ENCODE measurements around the gene MYO9B.

Gene MYO9B

DNA sequence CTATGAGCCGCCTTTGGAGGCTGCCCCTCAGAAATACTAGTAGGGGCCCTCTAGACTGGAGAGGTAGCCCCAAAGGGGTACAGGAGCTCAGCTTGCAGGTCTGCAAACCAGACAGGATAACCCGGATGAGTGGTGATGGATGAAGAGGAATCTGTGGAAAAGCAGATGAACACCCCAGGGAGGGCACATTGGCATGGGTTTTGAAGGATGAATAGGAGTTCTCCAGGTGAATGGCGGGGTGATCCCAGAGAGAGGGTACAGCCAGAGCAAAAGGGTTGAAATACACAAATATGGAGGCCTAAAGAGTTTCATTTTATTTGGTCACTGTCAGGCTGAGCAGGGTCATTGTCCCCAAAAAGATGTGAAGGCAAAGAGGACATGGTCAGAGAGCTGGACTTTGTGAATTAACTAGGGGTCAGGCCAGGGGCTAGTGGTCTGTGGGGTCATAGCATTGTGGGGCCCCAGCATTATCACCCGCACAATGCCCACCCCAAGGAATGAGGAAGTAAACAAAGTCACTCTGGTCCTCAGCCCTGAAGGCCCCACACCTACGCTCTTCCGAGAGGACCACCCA is 165.3 kb downstream of the MYO9B start:
- DNase-seq (ENCODE audit: low read depth) = no peak

DNA sequence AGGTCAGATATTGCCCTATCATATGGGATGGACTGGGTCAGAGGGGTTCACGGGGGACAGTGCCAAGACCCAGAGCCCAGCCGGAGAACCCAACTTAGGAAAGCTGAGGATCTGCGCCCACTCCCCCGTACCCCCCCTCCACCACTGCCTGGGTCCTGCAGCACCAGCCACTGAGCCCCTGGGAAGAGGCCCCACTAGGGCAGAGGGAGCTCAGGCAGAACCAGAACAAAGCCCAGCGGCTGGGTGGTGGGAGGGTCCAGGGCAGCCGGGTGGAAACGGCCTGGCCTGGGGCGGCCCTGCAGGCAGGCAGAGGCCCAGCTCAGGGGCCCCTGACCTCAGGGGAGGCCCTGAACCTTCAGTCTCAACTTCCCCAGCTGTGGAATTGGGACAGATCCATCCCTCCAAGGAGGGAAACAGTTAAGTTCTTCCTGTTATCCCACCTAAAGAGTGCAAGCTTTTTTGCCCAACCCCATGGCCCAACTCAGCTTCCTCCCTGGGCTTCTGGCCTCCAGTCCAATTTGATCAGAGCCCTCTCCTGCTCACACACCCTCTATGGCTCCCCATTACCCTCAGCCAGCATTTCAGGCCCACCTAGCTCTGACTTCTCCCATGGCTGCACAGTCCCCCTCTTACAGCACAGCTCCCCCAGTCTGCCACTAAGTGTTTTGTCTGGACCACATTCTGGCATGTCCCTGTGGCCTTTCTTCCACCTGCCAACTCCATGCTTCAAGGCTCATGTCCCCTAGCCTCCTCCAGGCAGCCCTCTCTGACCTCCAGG is 167.0 kb downstream of the MYO9B start:
- no peak for DNase-seq (ENCODE audit: low read depth)

DNA sequence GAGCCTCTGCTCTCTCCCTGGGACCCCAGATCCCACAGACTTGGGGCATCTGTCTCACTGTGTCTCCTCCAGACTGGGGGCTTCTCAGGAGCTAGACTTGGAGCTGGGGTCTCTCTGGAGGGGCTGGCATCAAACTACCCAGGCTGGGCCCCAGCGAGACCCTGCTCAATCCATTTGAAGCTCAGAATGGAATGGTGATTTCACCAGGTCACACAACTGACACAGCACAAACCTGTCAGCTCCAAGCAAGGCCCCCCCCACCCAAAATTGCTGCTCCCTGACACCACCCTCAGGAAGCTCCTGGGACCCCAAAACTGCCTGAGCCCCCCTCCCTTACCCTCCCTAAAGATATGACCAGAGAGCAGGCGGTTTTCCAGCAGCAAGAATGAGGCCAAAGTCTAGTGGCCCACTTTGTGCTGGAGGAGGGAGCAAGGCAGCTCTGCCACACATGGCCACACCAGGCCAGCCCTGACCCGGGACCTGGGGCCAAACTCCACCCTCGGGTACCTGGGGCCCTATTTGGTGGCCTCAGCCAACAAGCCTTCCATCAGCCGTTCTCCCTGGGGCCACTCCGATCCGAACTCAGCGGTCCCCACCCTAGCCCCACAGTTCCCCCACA is 167.7 kb downstream of the MYO9B start:
- DNase-seq (ENCODE audit: low read depth) = no peak

DNA sequence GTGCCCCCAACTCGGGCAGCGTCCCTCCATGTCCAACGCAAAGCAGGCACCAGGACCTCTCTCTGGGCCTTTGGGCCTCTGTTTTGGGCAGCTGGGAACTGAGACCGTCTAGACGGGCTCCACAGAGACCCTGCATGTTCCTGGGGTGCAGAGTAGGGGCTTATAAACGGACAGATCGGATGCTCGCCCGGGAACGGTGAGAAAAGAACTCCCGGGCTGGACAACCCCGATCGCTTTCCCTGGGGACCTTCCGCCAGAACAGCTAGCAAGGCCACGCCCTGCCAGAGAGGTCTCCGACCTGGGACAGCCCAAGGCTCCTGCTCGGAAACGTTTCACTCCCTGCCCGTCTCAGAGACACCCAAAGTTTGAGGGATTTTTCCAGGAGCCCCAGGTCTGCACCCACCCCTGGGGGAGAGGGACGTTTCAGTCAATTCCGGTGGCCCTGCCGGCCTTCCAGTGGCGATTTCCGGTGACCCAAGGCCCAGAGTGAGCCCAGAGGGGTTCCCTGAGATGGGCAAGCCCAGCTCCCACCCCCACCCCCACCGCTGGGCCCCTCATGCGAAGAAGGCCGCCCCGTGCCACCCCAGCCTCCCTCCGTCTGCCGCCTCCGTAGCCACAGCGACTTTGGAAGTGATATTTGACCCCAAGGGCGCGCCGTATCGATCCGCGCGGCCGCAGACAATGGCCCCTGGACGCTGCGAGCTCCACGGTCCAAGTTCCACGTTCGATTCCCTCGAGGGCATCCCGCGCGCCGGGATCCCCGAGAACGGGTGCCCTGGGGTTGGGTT is 168.4 kb downstream of the MYO9B start:
- no peak for DNase-seq (ENCODE audit: low read depth)

DNA sequence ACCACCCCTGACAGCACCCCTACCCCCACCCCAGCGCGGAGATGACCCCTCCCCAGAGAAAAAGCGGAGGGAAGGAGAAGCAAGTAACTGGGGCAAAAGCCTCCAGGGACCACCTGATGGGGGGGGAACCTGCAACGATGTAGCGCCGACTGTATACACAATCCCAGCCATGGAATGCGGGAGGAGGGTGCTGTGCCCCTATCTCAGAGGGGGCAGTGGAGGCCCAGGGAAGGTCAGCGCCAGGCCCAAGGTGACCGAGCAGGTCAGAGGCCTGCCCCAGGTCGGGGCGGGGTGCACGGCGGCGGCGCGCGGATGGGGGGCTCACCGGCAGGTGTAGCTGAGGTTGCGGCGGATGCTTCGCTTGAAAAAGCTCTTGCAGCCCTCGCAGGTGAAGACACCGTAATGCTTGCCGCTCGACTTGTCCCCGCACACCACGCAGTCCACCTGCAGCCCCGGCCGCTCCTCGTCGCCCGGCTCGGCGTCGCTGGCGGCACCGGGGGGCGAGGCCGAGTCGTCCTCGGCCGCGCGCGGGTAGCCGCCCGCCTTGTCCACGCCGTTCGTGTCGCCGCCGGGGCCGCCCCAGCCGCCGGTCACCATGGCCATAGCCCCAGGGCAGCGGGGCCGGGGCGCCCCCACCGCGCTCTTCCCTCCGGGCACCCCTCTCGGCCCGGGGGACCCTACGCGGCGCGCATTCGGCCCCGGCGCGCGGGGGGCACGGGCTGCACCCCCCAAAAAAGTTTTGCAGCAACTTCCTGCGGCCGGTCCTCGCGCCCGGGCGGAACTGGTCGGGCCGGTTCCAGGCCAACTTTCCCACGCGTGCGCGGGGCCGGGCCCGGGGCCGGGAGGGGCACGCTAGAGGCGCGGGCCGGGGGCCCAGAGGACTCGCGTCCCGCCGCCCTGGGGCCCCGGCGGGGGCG is 169.3 kb downstream of the MYO9B start:
- no peak for DNase-seq (ENCODE audit: low read depth)

DNA sequence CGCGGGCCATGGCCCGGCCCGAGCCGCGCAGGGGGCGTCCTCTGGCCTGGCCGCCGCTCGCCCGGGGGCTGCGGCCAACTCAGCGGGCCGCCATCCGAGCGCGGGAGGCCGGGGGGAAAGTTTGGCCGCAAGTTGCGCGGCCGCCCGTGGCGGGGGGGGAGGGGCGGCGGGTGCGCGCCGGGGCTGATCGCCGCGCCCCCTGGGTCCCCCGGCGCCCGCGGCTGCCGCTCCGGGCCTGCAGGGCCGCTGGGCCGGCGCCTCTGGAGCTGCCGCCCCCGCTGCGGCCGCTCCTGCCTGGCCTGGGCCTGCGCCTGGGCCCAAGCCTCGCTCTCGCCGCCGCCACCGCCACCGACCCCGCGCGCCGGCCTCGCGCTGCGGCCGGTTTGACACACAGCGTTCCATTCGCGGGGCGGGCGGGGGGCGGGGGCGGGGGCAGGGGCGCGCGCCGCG is 170.0 kb downstream of the MYO9B start, which contains the start of gene NR2F6:
TSS of gene NR2F6 (minus strand) at position 385 of the 450 bp plus-strand sequence. CDS start 699 bp downstream, outside the sequence.
- DNase-seq (ENCODE audit: low read depth) = no peak

DNA sequence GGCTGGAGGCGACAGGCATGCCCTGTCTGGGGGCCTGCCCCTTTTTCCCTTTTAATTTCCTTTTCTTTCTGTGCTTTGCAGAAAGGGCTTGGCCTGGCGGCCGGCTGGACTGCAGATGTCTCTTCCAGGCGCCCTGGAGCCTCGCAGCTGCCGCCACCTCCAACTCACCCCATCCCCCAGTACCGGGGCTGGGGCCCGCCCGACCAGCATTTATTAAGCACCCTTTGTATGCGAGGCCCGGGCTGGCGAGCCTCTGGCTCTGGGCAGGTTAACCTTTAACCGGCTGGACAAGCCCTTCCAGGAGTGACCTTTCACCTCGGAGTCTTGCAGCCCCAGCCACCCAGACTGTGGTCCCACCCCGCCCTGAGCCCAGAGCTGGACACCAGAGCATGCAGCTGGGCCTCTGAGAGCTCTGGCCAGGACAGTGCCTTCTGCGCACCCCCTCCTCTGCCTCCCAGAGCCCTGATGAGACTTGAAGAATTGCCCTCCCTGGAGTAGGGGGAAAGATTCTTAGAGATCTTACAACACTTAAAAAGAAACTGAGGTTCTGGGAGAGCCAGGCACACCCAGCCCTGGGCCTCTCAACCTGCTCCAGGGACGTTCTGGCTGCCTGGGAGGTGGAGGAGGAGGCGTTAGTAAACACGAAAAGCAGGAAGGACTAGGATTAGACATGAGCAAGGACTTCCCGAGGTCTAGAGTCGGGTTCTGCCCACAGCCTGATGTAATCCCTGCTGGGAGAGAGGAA is 171.3 kb downstream of the MYO9B start:
- no peak for DNase-seq (ENCODE audit: low read depth)

DNA sequence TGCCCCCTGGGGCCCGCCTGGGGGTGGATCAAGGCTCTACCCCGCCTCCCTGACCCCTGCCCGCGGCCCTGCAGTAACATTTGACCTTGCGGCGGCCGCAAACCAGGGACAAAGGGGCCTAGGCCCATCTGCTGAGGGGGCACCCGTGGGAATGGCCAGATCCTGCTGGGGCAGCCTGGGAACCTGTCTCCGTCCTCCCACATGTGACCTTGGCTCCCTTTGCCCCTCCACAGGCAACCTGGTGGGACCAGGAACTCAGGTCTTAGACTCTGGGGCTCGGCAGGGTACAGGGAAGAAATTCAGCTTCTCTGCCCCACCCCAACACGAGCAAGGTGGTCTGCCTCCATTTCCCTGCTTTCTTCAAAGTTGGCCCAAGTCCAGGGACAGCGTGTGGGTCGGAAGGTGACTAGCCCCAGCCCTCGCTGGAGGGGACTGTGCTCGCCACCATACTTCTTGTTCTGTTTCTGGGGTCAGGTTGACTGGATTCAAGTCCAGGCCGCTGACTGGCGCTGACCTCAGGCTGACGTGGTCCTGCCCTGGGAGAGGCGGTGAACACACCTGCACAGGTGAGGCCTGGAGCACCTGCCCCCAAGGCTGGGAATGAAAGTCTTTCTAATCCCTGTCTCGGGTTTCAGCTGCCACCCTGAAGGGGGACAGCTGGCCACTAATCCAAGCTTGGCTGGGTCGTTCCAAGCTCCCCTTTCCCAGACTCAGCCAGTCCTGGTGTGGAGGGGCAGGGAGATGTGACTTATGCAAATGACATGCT is 172.6 kb downstream of the MYO9B start:
- DNase-seq (ENCODE audit: low read depth) = no peak

DNA sequence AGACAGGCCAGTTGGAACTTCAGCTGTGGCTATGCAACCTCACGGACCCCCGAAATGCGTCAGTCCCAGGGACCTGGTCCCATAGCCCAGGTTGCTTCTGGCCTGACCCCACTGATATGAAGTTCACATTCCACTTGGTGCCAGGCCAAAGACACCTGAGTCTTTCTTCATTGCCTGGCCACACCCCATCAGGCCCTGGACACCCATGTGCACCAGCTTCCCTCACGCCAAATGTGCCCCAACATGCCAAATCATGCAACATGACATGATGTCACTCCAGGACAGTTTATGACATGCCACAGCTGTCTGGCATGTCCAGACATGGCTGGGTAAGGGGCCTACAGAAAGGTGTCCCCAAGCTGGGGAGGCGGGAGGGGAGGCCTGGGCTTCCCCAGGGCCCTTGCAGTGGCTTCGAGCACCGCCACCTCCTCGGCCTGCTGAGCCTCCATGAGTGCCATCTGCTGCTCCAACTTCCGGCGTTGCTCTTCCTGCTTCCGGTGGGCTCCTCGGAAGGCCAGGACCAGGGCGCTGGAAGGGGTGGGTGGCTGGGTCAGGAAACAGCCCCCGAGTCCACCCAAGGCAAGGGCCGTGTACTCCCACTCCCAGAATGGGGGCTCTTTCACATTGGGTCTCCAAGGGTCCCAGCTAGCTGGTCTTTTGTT is 174.4 kb downstream of the MYO9B start:
- no peak for DNase-seq (ENCODE audit: low read depth)

DNA sequence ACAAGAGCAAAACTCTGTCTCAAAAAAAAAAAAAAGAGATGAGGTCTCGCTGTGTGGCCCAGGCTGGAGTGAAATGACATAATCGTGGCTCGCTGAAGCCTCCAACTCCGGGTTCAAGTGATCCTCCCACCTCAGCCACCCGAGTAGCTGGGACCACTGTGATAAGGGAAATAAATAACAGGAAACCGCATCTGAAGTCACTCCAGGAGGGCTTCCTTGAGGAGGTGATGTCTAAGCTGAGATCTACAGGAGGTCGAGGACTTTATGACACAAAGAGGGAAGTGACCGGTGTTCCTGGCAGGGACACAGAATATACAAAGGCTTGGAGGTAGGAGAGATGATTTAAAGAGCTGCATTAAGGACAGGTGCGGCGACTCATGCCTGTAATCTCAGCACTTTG is 179.1 kb downstream of the MYO9B start:
- no peak for DNase-seq (ENCODE audit: low read depth)

DNA sequence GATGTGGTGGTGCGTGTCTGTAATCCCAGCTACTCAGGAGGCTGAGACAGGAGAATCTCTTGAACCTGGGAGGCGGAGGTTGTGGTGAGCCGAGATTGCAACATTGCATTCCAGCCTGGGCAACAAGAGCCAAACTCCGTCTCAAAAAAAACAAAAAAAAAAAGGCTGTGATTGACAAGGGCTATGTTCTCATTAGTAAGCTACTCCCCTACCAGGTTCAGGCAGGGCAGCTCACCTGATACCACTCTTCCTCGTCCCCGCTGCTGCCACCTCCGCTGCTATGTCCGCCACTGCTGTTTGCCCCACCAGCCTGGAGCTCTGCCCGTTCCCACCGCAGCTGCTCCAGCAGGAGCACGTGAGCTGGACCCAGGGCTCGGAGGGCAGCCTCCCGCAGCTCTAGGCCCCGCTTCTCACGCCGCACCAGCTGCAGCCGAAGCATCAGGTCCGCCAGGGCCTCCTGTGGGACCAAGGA is 179.6 kb downstream of the MYO9B start:
- DNase-seq (ENCODE audit: low read depth) = no peak

DNA sequence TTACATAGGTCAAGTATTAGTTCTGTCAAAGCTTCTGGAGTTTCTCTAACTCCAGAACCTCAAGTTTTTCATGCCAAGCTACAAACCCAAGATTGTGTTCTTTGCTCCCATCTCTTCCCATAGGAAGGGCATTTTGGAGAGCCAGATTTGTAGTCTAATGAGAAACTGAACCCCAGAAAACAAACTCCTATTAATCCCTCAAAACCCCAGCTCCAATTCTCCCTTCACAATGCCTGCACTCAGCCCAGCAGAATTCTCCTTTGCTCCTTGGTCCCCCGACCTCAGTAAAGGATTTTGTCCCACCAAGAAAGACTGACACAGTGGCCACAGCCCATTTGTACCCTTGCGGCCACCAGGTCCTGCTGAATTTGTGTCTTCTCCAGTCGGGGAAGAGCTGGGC is 180.6 kb downstream of the MYO9B start:
- DNase-seq (ENCODE audit: low read depth) = no peak

DNA sequence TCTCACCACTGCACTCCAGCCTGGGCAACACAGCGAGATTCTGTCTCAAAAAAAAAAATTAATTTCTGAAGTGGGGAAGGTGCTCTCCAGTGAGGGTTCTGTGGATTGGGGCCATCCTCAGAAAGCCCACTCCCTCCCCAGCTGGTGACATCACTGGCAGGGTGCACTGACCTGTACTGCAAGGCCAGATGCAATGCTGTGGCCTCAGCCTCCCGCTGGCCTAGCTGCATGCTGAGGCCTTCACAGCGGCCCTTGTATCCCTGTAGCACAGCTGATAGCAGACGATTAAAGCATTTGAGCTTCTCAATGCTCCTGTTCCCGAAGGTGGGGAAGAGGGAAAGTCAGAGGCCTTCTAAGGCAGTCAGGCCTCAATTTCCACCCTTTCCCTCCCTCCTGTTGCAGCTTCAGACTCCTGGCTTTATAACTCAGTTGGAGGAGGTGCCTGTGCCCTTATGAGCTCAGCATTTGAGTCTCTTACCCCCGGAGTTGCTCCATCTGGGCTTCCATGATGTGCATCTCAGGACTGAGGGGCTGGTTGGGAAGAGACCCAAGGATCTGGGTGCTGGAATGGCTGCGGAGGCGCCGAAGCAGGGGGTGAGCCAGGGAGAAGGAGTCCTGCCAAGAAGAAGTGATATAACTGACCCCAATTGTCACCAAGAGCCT is 183.7 kb downstream of the MYO9B start:
- DNase-seq (ENCODE audit: low read depth) = no peak

DNA sequence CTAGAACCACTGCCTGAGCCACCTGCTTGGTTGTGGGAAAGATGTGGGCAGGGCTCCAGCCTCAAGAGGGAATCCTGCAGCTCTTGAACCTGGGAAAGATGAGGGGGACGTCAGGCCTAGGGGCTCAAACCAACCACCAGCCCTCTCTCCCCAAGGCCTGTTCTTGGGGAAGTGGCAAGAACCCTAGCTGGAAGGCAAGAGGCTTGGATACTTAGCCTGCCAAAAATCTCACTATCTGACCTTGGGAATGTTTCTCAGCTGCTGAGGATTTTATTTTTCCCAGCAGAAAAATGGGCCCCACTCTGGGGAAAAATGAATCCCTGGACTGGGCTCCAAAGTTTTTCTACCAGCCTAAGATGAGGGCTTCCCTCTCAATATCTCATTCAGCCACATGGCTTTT is 184.4 kb downstream of the MYO9B start:
- no peak for DNase-seq (ENCODE audit: low read depth)

DNA sequence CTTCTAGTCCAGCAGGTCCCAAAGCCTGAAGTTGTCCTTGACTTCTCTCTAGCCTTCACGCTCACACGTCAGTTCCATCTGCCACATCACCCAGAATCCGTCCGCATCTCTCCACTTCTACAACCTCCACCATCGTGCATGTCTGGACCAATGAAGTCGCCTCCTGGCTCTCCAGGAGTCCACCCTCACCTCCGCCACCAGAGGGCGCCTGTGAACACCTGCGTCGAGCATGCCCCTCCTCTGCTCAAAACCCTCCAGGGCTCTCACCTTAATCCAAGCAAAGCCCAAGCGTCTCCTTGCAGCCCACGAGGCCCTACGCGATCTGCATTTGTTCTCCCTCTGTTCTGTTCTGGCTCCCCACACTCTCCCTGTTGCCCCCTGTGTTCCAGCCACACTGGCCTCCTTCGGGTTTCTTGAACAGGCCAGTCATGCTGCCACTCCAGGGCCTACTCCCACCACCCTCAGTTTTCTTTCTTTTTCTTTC is 185.3 kb downstream of the MYO9B start:
- DNase-seq (ENCODE audit: low read depth) = peak; percentile 87

DNA sequence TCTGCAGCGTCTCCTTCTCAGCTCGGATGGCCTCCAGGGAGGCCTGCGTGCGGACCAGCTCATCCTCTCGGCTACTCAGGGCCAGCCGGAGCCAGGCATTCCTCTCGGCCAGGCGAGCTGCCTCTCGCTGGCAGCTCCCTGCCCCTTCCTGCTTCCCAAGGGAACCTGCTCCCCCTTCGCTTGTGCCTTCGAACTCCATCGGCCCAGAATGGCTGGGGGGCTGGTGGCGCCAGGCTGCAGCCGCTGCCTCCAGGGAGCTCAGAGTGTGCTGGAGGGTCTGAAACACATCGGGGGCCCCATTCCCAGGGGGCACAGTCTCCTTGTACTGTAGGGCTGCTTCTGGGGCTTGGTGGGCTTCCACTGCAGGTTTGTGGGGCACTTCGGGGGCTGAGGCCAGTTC is 187.0 kb downstream of the MYO9B start:
- no peak for DNase-seq (ENCODE audit: low read depth)

Data from activated T-helper 9 cell treated with anti-CD3 and anti-CD28 coated beads, Interleukin-2, amount 50 U/mL, for 16 hours (primary cell).